ENCODE measurements around the gene TNFRSF21. TPM values are rescaled to one million over a fixed set of nuclear protein-coding genes. Genes with fewer than 3 reads are reported as not detected.

Gene TNFRSF21, protein sequence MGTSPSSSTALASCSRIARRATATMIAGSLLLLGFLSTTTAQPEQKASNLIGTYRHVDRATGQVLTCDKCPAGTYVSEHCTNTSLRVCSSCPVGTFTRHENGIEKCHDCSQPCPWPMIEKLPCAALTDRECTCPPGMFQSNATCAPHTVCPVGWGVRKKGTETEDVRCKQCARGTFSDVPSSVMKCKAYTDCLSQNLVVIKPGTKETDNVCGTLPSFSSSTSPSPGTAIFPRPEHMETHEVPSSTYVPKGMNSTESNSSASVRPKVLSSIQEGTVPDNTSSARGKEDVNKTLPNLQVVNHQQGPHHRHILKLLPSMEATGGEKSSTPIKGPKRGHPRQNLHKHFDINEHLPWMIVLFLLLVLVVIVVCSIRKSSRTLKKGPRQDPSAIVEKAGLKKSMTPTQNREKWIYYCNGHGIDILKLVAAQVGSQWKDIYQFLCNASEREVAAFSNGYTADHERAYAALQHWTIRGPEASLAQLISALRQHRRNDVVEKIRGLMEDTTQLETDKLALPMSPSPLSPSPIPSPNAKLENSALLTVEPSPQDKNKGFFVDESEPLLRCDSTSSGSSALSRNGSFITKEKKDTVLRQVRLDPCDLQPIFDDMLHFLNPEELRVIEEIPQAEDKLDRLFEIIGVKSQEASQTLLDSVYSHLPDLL
- total RNA-seq (2013; cell fraction: nucleolus; rRNA removed), result 0.10 TPM in 1 of 2 replicates, not detected in the other
- 0.23 and 0.27 TPM in 2 replicates for total RNA-seq (2014; rRNA removed)
- total RNA-seq (2014; rRNA removed; fragmentation: Illumina TruSeq; extraction: Trizol), result 0.23 and 0.31 TPM in 2 replicates
- total RNA-seq (2021), result 0.56 and 0.77 TPM in 2 replicates
- 0.20 TPM for polyA plus RNA-seq (2011; ENCODE audit: low read depth)
- polyA plus RNA-seq (2011; rRNA removed), result 1.0 and 1.1 TPM in 2 replicates
- 1.6 TPM in 2 replicates for polyA plus RNA-seq (2011; cell fraction: cytosol; rRNA removed)
- polyA plus RNA-seq (2011; cell fraction: nucleus; rRNA removed), result 0.61 and 0.75 TPM in 2 replicates
- 0.27 and 0.44 TPM in 2 replicates for polyA plus RNA-seq (2012)
- polyA plus RNA-seq (2014; fragmentation: Illumina TruSeq; extraction: Trizol), result 0.44 and 0.46 TPM in 2 replicates
- under 1 TPM; 0.09 to 0.11 TPM for polyA plus RNA-seq (2014; fragmentation: Nextera tagmentation; extraction: Ambion mirVana)
- 0.20 and 0.42 TPM in 2 replicates for polyA plus RNA-seq (2014; rRNA removed)
- polyA plus RNA-seq (2016; fragmentation: Nextera tagmentation; extraction: Ambion mirVana), result under 1 TPM; 0.21 to 0.44 TPM
- polyA minus RNA-seq (2011; rRNA and poly(A)+ RNA removed), result 3.7 and 4.6 TPM in 2 replicates
- 1.7 and 1.9 TPM in 2 replicates for polyA minus RNA-seq (2011; cell fraction: cytosol; rRNA and poly(A)+ RNA removed)
- polyA minus RNA-seq (2011; cell fraction: nucleus; rRNA and poly(A)+ RNA removed), result 1.5 and 1.6 TPM in 2 replicates
- percentile 25 among the genes with signal in this experiment for Bru-seq, nascent RNA
- BruChase-seq, experiment 1, labeled RNA remaining after a 6-hour chase, result percentile 23 among the genes with signal in this experiment
- BruChase-seq, experiment 2, labeled RNA remaining after a 2-hour chase, result percentile 23 among the genes with signal in this experiment
- long read RNA-seq, experiment 1, result 0 reads
- long read RNA-seq, experiment 2, result 0 reads

DNA sequence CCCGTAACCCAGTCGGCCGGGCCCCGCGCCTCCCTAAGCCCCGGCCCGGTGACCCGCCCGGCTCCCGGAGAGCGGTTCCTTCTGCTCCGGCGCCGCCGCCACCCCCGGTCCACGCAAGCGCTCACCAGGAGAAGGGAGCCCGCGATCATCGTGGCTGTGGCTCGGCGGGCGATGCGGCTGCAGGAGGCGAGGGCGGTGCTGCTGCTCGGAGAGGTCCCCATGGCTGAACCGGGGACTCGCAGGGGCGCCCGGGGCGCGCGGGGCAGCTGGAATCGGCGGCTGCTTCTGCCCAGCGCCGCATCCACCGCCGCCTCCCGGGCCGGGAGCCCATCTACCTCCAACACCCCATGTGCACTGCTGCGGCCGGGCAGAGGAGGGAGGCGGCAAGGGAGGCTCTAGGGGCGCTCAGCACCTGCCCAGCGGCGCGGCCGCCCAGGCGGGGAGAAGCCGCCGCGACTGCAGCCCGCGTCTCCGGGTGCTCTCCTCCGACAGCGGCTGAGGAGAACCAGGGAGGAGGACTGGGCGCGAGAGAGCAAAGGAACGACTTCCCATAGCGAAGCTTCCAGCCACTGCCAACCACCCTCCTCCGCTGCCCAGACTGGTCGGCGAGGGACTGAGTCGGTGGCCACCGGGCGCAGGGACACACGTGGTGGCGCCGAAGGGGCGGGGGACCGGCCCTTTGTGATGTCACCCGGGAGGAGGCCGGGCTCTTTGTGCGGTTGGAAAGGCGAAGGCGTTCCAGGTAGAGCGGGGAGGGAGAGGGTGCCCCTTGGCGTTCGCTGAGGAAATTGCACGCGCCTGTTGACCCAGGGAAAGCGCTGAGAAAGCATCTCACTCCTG is at the start of gene TNFRSF21:
TSS of gene TNFRSF21 (minus strand) at position 615 of the 840 bp plus-strand sequence. CDS start at position 221, 394 bp downstream.
- in situ Hi-C loops (cut with MboI), result loop anchor here (5.0 kb wide), 1 partner anchor 212 kb away; no protein-coding TSS in a partner anchor
- Histone ChIP-seq H3K9ac (ENCODE audit: control insufficient read depth, insufficient read depth, low read length) (no peak within 1 kb of the TSS), H3K27me3 (replicated peaks in 1 of 2; ENCODE audit: control insufficient read depth in 2 of 2, insufficient read depth in 2 of 2, low read length in 1 of 2) (peaks cover 6 to 13% of the 10 kb centered on the region in 2 experiments; a peak in 3 of 4 replicates), H3K79me2 (ENCODE audit: control insufficient read depth, insufficient read depth, low read length) (no peaks in the 10 kb centered on the region), H3K4me1 (ENCODE audit: control insufficient read depth, insufficient read depth, low read length) (no peaks in the 10 kb centered on the region), H3K36me3 (ENCODE audit: control insufficient read depth in 2 of 2, insufficient read depth in 2 of 2, low read length in 1 of 2) (no peaks in the 10 kb centered on the region), H3K4me2 (ENCODE audit: control insufficient read depth, insufficient read depth) (peak within 1 kb of the TSS; percentile 91), H3K9me3 (replicated peaks; ENCODE audit: control insufficient read depth, insufficient read depth, low read length) (no peaks in the 10 kb centered on the region), H4K20me1 (ENCODE audit: control insufficient read depth, insufficient read depth) (no peaks in the 10 kb centered on the region), H3K4me3 (peak within 1 kb of the TSS; percentile 65), H2AFZ (ENCODE audit: control insufficient read depth, low read depth, low read length) (peak within 1 kb of the TSS; percentile 65), H3K27ac (ENCODE audit: control insufficient read depth, insufficient read depth) (no peak within 1 kb of the TSS)
- DNase-seq (ENCODE audit: low read depth, low spot score), result peak; percentile 32
- ChIA-PET RAD21 (ENCODE audit: unreplicated experiment) (interaction anchor here (1.0 to 2.3 kb wide), 4 partner anchors 208 to 216 kb away, joined by 3 to 8 read pairs (median 5); no protein-coding TSS in a partner anchor), CTCF (interaction anchor here (0.6 to 11.4 kb wide), 4 partner anchors 75 to 293 kb away, joined by 3 to 122 read pairs (median 4); no protein-coding TSS in a partner anchor), POLR2A (no interaction called here), SMC1A (ENCODE audit: uncharacterized antibody, unreplicated experiment) (interaction anchor here (1.0 to 1.6 kb wide), 4 partner anchors 31 to 211 kb away, joined by 3 to 9 read pairs (median 4); no protein-coding TSS in a partner anchor)
- WGBS (ENCODE audit: insufficient coverage, insufficient replicate concordance, low lambda C conversion rate, missing lambda C conversion rate), result 6% methylated on average over 62 of the region's 86 CpGs
- peak; percentile 98 for ATAC-seq
- BruUV-seq (replicated peaks), result no TSS peak
- FAIRE-seq, result peak; percentile 97
- intact Hi-C loops (cut with micrococcal nuclease; ENCODE audit: unreplicated experiment), result loop anchor here (1.0 to 2.0 kb wide), 2 partner anchors 212 to 461 kb away; no protein-coding TSS in a partner anchor
- TF ChIP-seq STAT3 (IDR thresholded peaks at IDR 0.05; ENCODE audit: low read depth, low read length) (no peak), TCF12 (IDR thresholded peaks at IDR 0.05; ENCODE audit: low read depth, low read length) (peak; percentile 50; the same call in 1 of the 2 replicates), RUNX3 (IDR thresholded peaks at IDR 0.05; ENCODE audit: low read length) (peak; percentile 77), BCL11A (IDR thresholded peaks at IDR 0.05; ENCODE audit: low read depth, low read length) (no peak), EGR1 (IDR thresholded peaks at IDR 0.05; ENCODE audit: borderline replicate concordance in 1 of 2, low read depth in 2 of 2, low read length in 2 of 2) (0 out of 3 replicates have a peak, but pooled peaks of 1 of the 2 experiments have one; percentile 24)
- TF ChIP-seq, protein P1, sequence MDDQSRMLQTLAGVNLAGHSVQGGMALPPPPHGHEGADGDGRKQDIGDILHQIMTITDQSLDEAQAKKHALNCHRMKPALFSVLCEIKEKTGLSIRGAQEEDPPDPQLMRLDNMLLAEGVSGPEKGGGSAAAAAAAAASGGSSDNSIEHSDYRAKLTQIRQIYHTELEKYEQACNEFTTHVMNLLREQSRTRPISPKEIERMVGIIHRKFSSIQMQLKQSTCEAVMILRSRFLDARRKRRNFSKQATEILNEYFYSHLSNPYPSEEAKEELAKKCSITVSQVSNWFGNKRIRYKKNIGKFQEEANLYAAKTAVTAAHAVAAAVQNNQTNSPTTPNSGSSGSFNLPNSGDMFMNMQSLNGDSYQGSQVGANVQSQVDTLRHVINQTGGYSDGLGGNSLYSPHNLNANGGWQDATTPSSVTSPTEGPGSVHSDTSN (IDR thresholded peaks at IDR 0.05; ENCODE audit: insufficient replicate concordance, low read depth, low read length), result no peak
- TF ChIP-seq, protein P2, sequence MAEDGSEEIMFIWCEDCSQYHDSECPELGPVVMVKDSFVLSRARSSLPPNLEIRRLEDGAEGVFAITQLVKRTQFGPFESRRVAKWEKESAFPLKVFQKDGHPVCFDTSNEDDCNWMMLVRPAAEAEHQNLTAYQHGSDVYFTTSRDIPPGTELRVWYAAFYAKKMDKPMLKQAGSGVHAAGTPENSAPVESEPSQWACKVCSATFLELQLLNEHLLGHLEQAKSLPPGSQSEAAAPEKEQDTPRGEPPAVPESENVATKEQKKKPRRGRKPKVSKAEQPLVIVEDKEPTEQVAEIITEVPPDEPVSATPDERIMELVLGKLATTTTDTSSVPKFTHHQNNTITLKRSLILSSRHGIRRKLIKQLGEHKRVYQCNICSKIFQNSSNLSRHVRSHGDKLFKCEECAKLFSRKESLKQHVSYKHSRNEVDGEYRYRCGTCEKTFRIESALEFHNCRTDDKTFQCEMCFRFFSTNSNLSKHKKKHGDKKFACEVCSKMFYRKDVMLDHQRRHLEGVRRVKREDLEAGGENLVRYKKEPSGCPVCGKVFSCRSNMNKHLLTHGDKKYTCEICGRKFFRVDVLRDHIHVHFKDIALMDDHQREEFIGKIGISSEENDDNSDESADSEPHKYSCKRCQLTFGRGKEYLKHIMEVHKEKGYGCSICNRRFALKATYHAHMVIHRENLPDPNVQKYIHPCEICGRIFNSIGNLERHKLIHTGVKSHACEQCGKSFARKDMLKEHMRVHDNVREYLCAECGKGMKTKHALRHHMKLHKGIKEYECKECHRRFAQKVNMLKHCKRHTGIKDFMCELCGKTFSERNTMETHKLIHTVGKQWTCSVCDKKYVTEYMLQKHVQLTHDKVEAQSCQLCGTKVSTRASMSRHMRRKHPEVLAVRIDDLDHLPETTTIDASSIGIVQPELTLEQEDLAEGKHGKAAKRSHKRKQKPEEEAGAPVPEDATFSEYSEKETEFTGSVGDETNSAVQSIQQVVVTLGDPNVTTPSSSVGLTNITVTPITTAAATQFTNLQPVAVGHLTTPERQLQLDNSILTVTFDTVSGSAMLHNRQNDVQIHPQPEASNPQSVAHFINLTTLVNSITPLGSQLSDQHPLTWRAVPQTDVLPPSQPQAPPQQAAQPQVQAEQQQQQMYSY (CRISPR knock-in tag; IDR thresholded peaks at IDR 0.05), result no peak
